GM10847 (cell line): ENCODE results near the gene IFI27L2.

Source experiments
- POLR2A ChIP-seq: IDR thresholded peaks from 2 replicates; pipeline ENCODE4 v1.6.1; 2011; ENCODE audit not compliant: insufficient read length; ENCODE audit errors: extremely low read depth

IFI27L2 gene

DNA sequence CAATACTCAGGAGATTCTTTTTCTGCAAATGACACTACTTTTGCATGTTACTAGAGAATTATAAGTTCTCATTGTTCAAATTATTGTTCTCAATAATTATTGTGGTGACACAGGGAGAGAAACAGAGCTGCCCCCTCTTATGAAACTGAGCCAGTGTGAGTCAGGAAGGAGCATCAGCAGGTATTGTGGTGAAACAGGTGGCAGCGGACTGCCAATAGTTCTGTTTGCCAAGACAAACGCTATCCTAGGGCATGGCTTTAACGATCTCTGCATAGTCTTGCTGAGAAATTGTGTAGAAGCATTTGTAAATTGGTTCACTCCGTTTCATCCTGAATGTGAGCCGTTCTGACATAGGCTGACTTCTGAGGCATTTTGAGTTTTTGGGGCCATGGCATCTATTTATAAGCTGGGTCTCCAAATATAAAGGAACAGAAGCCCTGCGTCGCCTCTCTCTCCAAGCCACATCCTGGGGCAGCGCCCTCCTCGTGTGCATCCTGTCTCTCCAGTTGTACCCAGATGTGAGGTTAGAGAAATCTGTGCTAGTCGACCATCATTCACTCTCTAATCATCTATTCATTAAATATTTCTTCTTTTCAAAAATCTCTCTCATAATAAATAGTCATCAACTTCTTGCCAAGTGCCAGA, 29.0 kb upstream of the IFI27L2 start:
- TF ChIP-seq POLR2A = no peak

DNA sequence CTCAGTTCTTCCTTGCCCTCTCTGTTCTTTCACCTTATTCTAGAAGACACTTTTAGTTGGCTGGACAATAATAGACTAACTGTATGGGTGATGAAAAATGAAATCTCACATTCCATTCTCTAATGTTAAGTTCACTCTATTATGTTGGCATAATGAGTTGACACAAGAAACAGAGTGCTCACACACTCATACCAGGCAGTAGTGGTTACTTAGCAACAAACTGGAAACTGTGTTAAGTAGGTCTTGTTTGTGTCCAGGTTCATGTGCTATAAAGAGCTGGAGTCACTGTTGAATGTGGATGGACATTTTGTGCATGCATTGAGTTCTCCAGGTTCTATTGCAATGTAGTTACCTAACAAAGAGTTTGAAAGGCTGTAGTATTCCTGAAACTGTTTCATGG, 27.8 kb upstream of the IFI27L2 start:
- no peak for TF ChIP-seq POLR2A

DNA sequence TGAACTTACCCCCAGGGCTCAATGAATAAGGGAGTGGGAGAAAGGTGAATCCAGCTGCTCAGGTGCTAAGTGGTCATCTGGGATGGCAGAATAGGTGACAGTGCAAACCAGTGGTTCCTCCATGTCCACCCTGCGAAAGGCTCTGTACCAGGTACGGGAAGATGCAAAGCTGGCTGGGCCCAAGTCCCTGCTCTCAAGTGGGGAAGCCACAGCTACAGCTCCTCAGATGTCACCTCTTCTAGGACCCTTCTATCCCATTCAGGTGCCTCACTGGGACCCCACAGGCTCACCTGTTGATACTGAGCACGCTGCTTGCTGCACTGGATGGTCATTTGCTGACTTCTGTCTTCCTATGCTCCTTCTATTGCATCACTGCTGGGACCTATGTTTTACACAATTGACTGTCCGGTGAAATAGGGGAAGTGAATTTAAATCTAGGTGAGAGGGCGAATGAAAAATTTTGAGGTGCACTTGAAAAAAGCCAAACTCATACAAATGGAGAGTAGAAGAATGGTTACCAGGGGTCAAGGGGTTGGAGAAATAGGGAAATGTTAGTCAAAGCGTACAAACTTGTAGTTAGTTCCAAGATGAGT, 24.4 kb upstream of the IFI27L2 start:
- no peak for TF ChIP-seq POLR2A

DNA sequence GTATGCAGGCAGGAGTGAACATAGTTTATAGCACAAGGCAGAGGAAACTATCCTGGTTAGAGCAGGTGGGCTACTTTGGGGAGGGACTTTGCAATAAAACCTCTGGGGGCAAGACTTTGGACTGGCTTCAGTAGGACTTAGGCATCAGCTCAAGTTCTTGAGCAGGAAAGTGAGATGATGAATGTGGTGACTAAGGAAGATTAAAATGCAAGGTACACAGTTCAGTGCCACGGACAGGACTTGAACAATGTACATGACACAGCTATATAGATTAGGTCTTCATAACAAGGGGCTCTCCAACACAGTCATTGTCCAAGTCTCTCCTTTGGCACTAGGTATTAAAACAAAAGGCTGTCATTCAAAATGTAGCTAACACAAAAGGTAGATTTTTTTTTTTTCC, 23.3 kb upstream of the IFI27L2 start:
- TF ChIP-seq POLR2A = no peak

DNA sequence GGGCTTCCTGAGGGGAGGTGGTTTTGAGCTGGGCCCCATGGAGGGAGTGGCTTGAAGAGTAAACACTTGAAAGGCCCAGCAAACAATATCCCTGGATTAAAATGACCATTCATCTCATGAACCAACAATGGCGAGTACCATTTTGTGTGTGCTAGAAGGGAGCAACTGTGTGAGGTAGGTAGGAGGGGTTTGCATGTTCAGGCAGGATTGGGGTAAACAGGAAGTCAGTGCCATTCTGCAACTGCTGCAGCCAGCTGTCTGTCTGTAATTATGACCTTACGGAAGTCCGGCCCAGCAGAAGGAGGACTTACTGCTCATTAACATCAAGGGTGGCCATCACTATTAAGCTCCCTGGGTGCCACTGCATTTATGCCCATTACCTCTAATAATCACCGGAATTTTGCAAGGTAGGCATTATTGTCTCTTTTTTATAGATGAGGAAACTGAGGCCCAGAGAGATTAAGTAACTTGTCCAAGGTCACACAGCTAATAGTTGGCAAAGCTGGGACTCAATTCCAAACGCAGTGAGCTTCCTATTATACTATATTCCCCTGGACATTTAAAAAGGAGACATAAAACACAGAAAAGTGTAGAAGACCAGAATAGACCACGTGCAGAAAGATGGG, 16.6 kb upstream of the IFI27L2 start:
- TF ChIP-seq POLR2A = no peak

DNA sequence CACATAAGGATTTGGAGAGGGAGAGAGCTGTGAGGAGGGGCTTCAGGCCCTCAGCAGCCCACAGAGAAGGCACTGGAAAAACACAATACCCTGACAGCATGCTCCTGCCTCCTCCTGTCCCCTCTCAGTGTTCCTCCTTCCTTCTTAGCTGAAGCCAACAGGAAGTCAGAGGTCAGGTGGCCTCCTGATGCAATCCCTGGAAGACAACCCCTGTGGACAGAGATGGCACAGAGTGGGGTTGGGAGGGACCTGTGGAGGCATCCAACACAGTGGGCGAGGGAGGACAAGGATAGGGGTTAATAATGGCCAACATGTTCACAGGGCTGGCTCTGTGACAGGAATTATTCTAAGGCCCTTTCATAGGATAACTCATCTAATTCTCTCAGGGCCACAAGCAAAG, 15.4 kb upstream of the IFI27L2 start:
- TF ChIP-seq POLR2A = no peak

DNA sequence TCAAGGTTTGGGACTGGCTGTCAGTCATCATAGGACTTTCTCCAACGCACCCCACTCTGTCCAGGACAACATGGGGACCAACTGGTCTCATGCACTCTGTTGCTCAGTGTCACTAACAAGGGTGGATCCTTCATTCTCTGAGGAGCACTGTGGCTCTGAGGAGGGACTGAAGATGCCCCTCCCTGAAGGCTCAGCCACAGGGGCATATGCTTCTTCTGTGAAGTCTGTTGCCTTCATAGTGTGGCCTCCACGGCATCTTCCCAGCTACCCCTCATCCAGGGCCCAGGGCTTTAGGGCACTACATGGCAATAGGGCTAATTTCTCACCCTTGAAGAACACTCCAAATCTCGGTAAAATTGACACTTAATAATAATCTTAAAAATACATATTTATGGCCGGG, 14.3 kb upstream of the IFI27L2 start:
- no peak for TF ChIP-seq POLR2A

DNA sequence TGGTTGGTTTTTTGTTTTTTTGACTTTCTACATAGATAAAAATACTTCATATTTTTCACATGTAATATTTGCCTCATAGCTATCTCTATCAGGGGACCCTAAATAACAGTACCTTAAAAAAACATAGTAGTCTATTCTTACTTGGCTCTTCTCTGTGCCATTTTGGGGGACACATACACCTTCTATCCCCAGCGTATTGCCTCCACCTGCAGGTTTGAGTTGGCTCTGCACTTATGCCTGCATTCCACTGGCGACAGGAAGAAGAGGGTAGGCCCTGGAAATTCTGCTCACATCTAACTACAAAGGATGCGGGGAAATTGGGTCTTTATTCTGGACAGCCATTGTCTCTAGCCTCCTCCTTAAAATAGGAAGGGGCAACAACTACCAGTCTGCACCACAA, 13.8 kb upstream of the IFI27L2 start:
- TF ChIP-seq POLR2A = no peak

DNA sequence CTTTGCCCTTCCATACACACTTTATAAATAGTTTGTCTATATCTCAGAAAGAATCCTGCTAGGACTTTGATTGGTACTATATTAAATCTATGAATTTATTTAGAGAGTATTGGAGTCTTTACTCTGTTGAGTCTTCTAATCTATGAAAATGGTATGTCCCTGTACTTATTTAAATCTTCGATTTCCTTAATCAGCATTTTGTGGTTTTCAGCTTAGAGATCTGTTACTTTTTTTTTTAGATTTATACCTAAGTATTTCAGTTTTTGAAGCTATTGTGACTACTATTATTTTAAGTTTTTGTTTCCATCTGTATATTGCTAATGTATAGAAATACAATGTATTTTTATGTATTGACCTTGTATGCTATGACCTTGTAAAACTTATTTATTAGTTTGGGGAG, 13.4 kb upstream of the IFI27L2 start:
- TF ChIP-seq POLR2A = no peak

DNA sequence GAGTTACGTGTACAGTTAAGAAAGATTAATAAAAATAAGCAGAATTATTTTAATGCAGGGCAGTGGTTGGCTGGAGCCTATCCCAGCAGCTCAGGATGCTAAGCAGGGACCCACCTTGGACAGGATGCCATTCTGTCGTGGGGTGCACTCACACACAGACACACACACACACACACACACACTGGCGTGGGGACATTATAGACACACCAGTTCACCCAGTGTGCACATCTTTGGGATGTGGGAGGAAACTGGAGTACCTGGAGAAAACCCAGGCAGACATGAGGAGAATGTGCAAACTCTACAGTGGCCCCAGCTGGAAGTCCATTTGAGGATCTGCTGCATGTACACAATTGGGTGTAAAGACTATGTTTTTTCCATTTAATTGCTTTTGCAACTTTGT, 12.8 kb upstream of the IFI27L2 start:
- TF ChIP-seq POLR2A = no peak

DNA sequence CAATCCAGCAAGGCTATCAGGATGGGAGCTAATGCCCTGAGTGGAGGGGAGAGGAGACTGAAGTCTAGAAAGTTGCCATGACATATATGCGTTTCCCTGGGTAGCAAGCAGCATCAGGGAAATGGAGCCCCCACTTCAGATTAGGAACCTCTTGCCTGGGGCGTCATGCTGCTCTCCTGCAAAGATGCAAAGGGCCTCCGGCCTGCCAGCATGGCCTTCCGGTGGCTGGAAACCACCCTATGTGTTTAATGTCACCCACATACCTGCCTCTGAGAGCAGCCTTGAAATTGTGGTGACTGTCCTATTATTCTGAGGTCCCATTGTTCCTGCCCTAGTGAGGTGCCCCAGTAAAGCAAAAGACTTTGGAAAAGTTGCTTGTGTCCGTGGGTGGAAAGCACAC, 10.0 kb upstream of the IFI27L2 start:
- no peak for TF ChIP-seq POLR2A

DNA sequence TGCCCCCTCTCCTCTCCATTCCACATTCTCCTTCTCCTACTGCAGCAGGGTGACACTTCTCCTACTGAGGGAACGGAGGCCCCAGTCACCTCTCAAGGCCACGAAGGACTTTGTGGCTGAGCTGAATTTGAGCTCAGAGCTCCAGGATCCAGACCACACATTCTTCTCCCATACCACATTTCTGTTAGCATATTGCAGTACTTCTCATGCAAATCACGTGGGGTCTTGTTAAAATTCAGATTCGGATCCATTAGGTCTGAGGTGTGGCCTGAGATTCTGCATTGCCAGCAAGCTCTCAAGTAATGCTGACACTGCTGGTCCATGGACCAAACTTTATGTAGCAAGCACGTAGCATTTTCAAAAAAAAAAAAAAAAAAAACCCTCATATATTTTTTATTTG, 9.6 kb upstream of the IFI27L2 start:
- no peak for TF ChIP-seq POLR2A

DNA sequence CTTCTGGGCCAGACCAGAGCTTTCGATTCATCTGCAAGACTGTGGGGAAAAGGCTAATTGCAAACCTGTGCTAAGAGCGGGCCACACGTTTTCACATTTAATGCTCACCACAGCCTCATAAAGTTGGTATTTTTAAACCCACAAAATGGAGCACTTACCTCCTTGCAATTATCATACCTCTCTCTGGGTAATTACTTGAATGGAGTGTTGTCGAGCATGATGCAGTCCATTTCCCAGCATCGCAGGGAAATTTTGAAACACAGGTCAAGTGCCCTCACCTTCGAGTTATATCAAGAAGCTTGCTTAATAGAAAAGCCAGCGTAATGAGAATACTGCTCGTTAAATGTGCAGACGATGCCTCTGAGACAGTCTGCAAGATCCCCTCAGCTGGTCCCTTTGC, 8.8 kb upstream of the IFI27L2 start:
- TF ChIP-seq POLR2A = no peak

DNA sequence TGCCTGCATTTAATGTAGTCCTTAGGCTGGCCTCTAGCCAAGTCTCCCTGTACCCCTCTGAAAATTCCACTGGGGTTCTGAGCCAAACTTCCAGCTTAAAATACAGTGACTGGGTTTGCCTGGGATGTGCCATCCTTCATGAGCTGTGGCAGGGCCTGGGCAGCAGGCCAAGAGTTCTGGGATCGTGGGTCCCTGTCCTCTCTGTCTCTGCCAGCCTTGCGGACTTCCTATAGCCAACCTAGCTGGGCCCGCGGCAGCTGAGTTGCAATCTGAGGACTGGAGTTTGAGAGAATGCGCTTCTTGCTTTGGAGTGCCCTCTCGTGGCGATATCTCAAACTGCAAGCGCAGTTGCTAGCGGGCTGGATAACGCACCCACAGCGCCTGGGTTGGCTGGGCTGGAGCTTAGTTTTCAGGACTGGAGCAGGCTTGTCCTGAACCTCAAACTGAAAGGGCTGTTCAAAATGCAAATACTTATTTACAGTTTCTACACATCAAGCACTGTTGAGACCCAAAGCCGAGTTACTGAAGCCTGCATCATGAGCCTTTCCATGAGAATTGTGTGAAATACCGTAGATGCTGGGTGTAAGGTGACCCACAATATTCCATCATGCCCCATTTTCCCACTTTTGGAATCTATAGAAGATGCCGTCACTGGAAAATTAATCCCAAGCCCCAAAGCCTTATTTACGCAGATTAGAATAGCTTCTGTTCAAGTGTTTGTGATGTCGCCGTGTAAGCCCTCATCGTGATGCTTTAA, 7.3 kb upstream of the IFI27L2 start:
- no peak for TF ChIP-seq POLR2A

DNA sequence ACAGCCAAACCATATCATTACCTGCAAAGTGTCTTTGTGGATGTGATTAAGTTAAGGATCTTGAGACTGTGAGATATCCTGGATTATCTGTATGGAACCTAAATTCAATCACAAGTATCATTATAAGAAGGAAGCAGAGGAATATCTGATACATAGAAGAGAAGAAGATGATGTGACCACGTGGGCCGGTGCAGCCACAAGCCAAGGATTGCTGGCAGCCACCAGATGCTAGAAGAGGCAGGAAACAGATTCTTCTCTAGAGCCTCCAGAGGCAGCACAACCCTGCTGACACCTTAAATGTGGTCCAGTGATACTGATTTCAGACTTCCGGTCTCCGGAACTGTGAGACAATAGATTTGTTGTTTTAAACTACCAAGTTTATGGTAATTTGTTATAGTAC, 6.1 kb upstream of the IFI27L2 start:
- no peak for TF ChIP-seq POLR2A

DNA sequence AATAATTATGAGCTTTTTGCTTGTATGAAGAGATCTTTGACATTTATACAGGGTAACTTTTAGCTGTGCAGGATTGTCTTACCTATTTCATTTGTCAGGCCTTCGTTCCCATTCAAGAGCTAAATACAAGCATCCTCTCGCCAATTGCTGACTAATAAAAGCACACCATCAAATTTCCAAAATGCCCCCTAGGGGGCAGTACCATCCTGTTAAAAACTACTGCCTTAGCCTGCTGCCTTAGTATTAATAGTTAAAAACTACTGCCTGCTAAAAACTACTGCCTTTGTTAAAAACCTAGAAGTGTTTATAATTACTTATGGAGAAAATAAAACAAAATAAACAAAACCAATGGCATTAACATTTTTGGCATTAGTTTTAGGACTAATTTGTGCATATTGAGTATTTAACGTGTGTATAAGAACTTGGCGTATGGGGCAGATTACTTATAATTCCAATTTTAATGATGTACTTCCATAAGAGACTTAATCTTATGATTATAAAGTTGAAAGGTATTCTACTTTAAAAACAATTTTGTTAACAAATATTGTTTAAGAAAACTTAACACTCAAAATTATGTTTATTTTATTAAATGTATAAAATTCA, 3.0 kb upstream of the IFI27L2 start:
- TF ChIP-seq POLR2A = no peak

DNA sequence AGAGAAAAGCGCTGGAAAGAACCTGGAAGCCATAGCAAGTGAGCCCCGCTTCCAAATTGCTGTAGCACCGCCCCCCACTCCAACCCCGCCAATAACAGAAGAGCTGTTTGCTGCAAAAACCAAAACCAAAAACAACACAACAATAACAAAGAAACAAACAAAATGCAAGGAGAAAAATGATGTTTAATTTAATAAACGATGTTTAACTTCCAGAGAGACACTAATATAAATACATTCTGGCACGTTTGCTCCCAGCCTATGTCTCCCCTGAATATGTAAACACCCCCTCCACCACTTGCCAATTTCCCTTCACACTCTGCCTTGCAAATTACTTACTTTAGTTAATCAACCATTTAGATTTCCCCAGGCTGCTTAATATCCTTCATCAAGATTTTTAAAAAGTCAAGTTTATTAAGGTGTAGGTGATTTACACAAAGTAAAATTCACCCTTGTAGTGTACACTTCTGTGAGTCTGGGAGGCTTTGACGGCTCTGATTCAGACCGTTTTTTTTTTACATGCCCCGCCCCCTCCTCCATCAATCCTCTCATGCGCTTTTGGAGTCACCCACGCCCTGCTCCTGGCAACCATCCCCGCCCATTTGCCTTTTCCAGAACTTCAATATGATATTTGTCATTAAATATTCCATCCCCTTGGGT, 482 bp upstream of the IFI27L2 start:
- TF ChIP-seq POLR2A = no peak
